Skin of body (tissue), 2 donors: Measurements from ENCODE around the gene TRIP4. TPM values are rescaled to one million over a fixed set of nuclear protein-coding genes. Genes with fewer than 3 reads are reported as not detected.
"Not testable (repeated sequence)": the region's sequence is repeated elsewhere in the genome, so short reads cannot be mapped to it uniquely, and the experiment has no call there.

ENCODE experiments used
- DNase-seq: peaks from one replicate; lab custom pipeline; 2025; lab: John Stamatoyannopoulos, UW
- total RNA-seq: library from RNA; depleted of rRNA; stranded (reverse); fragments of >200 nt; gene quantifications from one replicate; pipeline ENCODE4 v1.2.3, GENCODE V29; 2014

The TRIP4 gene
- total RNA-seq, result 15.5 TPM

DNA sequence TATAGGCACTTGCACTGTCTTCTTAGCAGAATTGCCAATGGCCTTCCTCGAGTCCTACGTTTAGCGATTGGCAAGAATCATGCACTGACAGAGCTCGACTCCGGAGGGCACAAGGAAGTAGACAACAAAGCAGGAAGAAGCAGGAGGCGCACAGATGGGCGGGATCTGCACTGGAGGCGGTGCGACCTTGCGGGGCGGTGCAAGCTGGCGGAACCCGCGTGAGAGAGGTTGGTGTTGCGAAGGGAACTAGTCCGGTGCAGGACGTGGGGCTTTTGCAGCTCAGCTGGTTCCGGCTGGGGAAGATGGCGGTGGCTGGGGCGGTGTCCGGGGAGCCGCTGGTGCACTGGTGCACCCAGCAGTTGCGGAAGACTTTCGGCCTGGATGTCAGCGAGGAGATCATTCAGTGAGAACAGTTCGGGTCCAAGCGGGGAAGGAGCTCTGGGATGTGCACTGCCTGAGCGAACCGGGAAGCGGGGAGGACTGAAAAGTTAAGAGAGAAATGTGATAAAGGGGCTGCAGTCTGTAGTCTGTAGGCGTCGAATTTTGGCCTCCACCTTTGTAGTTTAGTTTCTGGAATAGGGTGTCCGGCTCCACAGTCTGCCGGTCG, at the start of gene TRIP4:
Gene TRIP4 (plus strand): TSS at position 275 of the 607 bp plus-strand sequence. CDS start 28 bp downstream, at position 303.
- peak; percentile 97 for DNase-seq

DNA sequence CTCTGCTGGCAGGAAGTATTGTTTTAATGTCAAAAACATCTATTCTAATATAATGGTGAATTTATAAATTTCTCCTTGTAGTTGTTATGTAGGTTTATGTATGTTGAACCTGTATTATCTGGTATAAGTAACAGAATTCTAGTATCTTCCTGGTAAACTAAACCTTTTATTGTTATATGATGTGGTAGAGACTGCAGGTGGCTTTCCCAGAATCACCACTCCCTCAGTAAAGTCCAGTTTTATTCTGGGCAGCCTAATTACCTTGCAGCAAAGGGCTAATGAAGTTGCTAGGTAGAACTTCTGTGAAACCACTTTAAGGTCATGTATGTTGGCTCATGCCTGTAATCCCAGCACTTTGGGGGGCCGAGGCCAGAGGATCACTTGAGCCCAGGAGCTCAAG, 47.3 kb upstream of the TRIP4 start:
- DNase-seq, result no peak

DNA sequence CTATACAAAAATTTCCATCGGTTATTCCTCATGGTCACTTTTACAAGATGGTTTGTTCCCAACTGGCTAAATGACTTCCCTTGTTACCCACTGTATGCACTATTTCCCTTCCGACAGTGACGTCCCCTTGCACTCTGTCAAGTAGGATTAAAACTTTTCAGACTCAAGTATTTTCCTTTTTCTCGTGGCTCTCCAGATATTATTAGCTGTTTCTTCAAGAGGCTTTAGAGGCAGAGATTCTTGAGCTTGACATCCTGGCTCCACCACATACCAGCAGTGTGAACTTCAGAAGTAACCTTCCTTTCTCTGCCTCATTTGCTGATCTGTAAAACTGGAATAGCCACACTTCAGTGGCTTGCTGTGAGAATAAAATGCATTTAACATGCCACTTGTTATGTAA, 45.7 kb upstream of the TRIP4 start:
- no peak for DNase-seq

- no peak for DNase-seq
Observed at GRCh38 chr15:64343222-64343621, 44.4 kb upstream of the TRIP4 start.

DNA sequence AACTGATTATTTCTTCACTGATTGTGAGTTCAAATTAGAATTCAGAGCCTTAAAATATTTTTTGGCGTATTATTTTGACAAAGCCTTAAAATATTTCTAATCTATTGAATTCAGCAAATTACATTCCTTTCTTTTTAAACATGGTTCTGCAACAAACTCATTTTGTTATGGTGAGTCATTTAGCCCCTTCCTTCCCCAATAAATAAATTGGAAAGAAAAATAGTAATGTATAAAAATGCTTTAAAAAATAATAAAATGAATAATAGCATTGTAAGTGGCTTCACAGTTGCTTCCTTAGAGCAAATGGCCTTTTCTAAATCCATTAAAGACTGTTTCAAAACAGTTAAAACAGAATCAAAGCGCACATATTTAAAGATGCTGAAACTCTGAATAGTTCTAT, 43.8 kb upstream of the TRIP4 start:
- no peak for DNase-seq

GRCh38 chr15:64344651-64345294, 42.9 kb upstream of the TRIP4 start:
- peak; percentile 34 for DNase-seq

- DNase-seq, result not testable (repeated sequence)
Observed at GRCh38 chr15:64346242-64346641, 41.4 kb upstream of the TRIP4 start.

DNA sequence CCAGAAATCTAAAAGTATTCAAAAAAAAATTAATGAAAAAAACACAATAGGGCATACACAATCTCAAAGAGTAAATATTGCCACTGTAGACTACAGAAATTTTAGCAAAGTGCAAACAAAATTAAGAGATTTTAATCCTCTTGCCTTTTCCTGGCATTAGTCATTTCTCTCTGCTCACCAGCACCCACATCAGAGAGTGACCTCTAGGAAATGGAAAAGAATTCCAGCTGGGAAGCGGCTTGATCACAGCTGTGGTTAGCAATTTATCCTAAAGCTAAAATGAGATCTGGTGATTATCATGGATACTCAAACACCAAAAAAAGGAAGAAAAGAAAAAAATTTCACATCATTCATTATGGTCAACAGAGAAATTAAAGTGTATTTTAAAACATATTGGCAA, 39.2 kb upstream of the TRIP4 start:
- no peak for DNase-seq

DNA sequence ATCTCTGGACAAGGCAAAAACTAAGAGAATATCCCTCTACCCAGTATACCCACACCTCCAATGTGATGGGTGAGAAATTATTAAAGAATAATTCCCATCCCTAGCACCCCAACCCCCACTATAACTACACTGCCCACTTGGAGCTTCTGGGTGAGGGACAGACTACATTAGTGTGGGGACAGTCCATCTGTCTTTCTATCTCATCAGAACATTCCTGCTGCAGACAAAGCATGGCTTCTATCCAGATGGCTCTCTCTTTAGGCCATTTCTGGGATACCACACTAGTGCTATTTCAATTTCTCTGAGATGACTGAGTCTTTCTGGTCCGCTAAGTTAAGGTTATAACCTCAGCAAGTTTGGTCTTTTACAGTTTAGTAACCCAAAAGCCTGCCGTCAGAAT, 38.3 kb upstream of the TRIP4 start:
- no peak for DNase-seq

DNA sequence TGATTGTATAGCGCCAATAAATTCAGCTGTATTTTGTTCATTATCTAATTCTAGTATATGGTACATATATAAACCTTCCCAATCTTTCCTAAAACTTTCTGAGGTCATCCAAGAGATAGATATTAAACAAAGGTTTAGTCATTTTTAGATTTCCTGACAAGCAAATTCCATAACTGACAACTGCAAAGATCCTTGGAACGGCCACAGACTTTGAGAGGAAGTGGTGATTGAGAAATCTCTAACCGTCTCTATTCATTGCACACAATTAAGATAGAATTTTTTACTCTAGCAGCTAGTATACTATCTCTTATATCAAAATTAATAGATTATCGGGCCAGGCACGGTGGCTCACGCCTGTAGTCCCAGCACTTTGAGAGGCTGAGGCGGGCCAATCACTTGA, 36.4 kb upstream of the TRIP4 start:
- no peak for DNase-seq

- DNase-seq, result no peak
Observed at GRCh38 chr15:64354688-64355344, 32.8 kb upstream of the TRIP4 start.

DNA sequence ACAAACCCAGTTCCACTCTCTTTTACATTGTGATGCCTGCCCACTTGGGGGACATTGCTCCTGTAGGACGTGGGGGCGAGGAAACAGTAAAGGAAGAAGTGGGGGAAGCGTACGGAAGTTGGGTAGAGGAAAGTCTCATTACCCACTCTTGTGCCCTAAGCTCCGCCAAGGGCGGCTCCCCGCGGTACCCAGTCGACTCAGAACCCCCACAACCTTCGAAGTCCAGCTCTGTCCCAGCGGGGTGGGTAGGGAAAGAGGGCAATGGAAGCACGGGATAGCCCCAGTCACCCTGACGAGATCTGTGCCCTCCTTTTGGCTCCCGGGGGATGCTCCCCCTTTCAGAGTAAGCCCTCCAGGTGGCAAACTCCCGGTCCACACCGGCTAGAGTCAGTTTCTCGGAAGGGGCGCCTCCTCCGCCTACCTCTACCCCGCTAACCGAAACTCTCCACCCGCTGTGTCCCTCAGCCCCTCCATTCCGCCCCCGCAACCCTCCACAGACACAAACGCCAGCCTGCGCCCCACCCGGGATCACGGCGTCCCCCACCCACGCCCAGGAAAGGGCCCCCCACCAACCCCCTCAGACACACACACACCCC, 32.2 kb upstream of the TRIP4 start:
- no peak for DNase-seq

- peak; percentile 99 for DNase-seq
Observed at GRCh38 chr15:64355944-64356709, 31.5 kb upstream of the TRIP4 start, which contains the start of gene CSNK1G1. Gene CSNK1G1, minus strand, starts transcription at chr15:64356173. Its CDS starts 55,674 bp downstream, at chr15:64300499.

DNA sequence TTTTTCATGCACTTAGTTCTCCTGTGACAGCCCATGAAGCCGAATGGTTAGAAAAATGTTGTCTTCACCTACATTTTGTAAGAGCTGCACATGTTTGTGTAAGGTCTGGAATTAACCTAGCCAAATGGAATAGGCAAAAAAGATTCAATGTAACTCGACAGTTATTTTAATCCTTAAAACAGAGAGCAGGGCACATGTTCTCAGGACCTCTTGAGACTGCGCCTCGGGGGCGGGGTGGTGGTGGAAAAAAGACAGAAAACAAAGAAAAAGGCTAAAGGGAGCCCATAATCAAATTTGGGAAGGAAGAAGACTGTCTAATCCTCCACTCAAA, 31.0 kb upstream of the TRIP4 start:
- DNase-seq, result no peak

GRCh38 chr15:64361259-64361658, 26.4 kb upstream of the TRIP4 start:
- no peak for DNase-seq

DNA sequence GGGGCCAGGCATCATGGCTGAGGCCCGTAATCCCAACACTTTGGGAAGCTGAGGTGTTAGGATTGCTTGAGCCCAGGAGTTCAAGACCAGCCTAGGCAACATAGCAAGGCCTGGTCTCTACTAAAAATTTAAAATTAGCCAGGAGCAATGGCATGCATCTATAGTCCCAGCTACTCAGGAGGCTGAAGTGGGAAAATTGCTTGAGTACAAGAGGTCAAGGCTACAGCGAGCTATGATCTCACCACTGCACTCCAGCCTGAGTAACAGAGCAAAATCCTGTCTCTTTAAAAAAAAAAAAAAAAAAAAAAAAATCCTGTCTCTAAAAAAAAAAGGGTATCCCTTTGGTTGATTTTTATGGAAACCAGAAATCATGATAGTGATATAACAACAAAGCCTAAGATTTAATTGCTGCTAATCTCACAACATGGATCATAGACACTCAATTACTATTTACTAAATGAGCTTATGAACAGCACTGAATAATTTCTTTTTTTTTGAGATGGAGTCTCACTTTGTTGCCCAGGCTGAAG, 18.5 kb upstream of the TRIP4 start:
- DNase-seq, result no peak

DNA sequence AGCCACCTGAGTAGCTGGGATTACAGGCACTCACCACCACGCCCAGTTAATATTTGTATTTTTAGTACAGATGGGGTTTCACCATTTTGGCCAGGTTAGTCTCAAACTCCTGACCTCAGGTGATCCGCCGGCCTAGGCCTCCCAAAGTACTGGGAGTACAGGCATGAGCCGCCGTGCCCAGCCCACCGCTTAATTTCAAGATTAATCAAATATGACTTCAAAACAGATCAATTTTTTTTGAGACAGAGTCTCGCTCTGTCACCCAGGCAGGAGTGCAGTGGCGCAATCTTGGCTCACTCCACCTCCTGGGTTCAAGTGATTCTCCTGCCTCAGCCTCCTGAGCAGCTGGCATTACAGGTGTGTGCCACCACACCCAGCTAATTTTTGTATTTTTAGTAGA, 16.3 kb upstream of the TRIP4 start:
- DNase-seq, result not testable (repeated sequence)

DNA sequence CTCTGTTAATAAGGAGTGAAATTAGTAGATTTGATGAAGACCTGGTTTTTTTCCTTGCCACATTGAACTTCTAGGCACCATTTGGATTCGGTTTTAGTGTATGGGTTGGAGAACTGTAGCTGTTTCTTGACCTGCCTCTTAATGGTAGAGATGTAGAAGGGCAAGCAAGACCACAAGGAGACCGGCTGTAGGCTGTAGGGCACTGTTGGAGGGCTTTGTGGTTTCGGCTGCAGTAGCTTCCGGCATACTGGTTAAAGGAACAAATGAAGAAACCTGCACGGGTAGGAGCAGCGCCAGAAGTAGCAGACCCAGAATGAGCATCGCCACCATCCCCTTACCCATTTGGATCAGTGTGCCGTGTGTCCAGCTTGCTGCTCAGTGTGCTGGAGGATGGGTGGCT, 14.3 kb upstream of the TRIP4 start:
- DNase-seq, result no peak

- DNase-seq, result no peak
Observed at GRCh38 chr15:64379216-64379960, 8.2 kb upstream of the TRIP4 start.

- not testable (repeated sequence) for DNase-seq
Observed at GRCh38 chr15:64380130-64380870, 7.3 kb upstream of the TRIP4 start.
